ENCODE measurements around the gene NAA50.

DNA sequence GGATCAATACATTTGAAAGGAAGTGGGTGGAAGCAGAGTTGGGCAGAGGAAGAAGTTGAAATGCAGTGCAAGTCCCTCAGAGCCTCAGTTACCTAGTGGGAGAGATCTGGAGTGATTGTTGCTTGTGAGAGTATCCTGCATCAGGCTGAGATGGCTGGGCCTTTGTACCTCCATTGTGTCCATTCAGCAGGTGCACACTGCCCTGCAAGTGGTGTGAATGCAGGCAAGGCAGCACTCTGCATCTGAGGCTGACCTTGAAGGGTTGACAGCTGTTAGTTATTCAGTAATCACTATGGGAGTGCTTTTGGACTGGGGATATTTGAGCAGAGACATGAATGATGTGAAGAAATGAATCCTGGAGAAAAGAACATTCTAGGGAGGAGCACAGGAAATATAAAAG is 25.9 kb upstream of the NAA50 start:
- TF ChIP-seq, protein P1, sequence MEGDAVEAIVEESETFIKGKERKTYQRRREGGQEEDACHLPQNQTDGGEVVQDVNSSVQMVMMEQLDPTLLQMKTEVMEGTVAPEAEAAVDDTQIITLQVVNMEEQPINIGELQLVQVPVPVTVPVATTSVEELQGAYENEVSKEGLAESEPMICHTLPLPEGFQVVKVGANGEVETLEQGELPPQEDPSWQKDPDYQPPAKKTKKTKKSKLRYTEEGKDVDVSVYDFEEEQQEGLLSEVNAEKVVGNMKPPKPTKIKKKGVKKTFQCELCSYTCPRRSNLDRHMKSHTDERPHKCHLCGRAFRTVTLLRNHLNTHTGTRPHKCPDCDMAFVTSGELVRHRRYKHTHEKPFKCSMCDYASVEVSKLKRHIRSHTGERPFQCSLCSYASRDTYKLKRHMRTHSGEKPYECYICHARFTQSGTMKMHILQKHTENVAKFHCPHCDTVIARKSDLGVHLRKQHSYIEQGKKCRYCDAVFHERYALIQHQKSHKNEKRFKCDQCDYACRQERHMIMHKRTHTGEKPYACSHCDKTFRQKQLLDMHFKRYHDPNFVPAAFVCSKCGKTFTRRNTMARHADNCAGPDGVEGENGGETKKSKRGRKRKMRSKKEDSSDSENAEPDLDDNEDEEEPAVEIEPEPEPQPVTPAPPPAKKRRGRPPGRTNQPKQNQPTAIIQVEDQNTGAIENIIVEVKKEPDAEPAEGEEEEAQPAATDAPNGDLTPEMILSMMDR (IDR thresholded peaks at IDR 0.05), result no peak
- TF ChIP-seq SMC3 (IDR thresholded peaks at IDR 0.05; ENCODE audit: low read depth, low read length), result no peak
- TF ChIP-seq RAD21 (IDR thresholded peaks at IDR 0.05; ENCODE audit: low read length), result no peak
- TF ChIP-seq TAF1 (IDR thresholded peaks at IDR 0.05; ENCODE audit: borderline replicate concordance, low read depth, low read length), result no peak
